ENCODE measurements around the gene PPP1R1C. TPM values are rescaled to one million over a fixed set of nuclear protein-coding genes. Genes with fewer than 3 reads are reported as not detected.

Gene PPP1R1C
- total and polyA plus RNA-seq, 3 donors from 2014 or later, result 16.4 to 98.9 (median 26.2) TPM

DNA sequence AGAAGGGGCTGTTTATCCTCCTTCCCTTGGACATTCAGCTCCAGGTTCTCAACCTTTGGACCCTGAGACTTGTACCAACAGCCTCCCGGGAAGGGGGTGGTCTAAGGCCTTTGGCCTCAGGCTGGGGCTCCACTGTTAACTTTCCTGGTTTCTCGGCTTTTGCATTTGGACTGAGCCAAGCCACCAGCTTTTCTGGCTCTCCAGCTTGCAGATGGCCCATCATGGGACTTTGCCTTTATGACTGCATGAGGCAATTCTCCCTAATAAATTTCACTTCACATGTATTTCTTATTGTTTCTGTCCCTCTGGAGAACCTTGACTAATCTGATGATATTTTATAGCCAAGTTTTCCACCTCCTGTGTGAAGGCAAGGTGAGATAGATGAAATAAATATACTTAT lies 180.8 kb downstream of the PPP1R1C start:
- Histone ChIP-seq H3K4me1 (no peaks in the 10 kb centered on the region), H3K4me3 (no peak overlapping the region), H3K9me3 (no peaks in the 10 kb centered on the region), H3K27me3 (no peaks in the 10 kb centered on the region), H3K27ac (no peak overlapping the region), H3K36me3 (ENCODE audit: low read depth, missing control alignments) (no peaks in the 10 kb centered on the region)
- no peak for TF ChIP-seq CTCF (IDR thresholded peaks at IDR 0.05)
- no peak for TF ChIP-seq POLR2A (IDR thresholded peaks at IDR 0.05)
- WGBS, 2 donors, result 77 to 92% methylated on average over 2 of the region's 2 CpGs
- intact Hi-C loops (cut with DNase I; ENCODE audit: low total_unique reads), result no loop called here
- no peak for DNase-seq

DNA sequence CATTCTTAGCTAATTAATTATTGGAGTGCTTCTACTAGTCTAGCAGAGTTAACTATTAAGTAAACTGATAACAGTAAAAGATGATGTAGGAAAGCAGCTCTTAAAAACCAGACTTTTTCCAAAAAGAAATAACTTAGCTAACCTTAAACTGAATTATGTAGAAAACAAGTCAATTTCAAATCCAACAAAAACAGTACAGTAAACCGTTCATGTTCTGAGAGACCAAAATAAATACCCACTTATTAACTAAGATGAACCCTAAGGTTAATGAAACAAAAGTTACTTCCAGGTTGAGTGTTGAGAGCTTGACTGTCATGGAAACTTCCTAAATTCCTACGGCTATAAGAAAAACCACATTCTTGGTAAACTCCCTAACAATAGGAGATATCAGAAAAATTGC lies 181.2 kb downstream of the PPP1R1C start:
- H3K4me1 ChIP-seq, result no peaks in the 10 kb centered on the region
- no peak for TF ChIP-seq CTCF (IDR thresholded peaks at IDR 0.05)
- no peak for TF ChIP-seq POLR2A (IDR thresholded peaks at IDR 0.05)
- H3K9me3 ChIP-seq, result no peaks in the 10 kb centered on the region
- no peak overlapping the region for H3K27ac ChIP-seq
- no peak for DNase-seq
- no peak overlapping the region for H3K4me3 ChIP-seq
- 40 to 43% methylated on average over 2 of the region's 2 CpGs for WGBS, 2 donors
- no peaks in the 10 kb centered on the region for H3K27me3 ChIP-seq
- intact Hi-C loops (cut with DNase I; ENCODE audit: low total_unique reads), result no loop called here
- H3K36me3 ChIP-seq (ENCODE audit: low read depth, missing control alignments), result no peaks in the 10 kb centered on the region

Small RNA genes within 50 kb of the gene (small RNA-seq; reads per million reads assigned to genes)
- gene RNA5SP113, result 0.09 reads per million in 2 donors

Other genes starting within 250 kb of the PPP1R1C start
- 100 to 1,000 TPM; 179 to 190 TPM for gene ITPRID2, start 94.1 kb upstream of the PPP1R1C start, total RNA-seq
- gene ITPRID2, start 94.1 kb upstream of the PPP1R1C start, polyA plus RNA-seq (ENCODE audit: insufficient read depth, low read depth, low replicate concordance), result 93.3 TPM

Data from testis (tissue), 3 donors.